ENCODE measurements around the gene GPD2.
A peak's percentile ranks its signal among the peaks of the same experiment; 100 is the strongest.

GPD2 gene

DNA sequence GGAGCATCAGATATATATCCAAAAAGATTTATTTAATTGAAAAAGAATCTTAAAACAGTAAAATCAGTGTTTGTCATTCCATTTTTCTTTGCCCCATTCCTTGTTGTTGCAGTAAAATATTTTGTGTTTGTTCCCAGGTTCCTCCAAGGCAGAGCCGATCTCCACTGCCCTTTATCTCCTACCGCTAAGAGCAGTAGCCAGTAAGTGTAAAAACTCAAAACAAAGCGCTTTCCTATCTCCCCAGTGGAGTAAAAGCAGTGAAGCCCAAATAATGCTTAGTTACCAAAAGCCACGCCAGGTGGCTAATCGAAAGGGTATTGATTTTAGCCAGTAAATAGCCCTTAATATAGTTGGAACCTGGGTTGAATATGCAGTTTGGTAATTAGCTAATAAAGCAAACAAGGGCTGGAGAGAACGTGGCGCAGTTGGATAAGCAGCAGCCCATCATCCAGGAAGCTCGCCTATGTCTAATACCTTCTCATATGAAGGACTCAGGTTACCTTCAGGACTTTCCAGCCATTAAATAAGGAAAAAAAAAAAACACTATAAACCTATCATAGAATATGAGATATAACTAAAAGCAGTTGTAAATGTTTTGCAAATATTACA lies 12.4 kb upstream of the GPD2 start:
- Histone ChIP-seq H3K9ac (no peak overlapping the region), H3K79me2 (ENCODE audit: insufficient read depth, low read depth) (no peaks in the 10 kb centered on the region), H3K4me2 (no peak overlapping the region), H3K4me1 (ENCODE audit: low read depth, poor library complexity, severe bottlenecking) (peaks cover 4% of the 10 kb centered on the region), H4K20me1 (ENCODE audit: insufficient read depth) (no peaks in the 10 kb centered on the region), H3K27me3 (ENCODE audit: insufficient read depth, low read depth) (no peaks in the 10 kb centered on the region), H3K4me3 (IDR thresholded peaks at IDR 0.05; ENCODE audit: insufficient read depth, low read depth, low read length) (no peak overlapping the region), H3K27ac (no peak overlapping the region), H3K36me3 (ENCODE audit: insufficient read depth) (no peaks in the 10 kb centered on the region), H2AFZ (ENCODE audit: low read depth) (no peak overlapping the region)
- TF ChIP-seq, protein P1, sequence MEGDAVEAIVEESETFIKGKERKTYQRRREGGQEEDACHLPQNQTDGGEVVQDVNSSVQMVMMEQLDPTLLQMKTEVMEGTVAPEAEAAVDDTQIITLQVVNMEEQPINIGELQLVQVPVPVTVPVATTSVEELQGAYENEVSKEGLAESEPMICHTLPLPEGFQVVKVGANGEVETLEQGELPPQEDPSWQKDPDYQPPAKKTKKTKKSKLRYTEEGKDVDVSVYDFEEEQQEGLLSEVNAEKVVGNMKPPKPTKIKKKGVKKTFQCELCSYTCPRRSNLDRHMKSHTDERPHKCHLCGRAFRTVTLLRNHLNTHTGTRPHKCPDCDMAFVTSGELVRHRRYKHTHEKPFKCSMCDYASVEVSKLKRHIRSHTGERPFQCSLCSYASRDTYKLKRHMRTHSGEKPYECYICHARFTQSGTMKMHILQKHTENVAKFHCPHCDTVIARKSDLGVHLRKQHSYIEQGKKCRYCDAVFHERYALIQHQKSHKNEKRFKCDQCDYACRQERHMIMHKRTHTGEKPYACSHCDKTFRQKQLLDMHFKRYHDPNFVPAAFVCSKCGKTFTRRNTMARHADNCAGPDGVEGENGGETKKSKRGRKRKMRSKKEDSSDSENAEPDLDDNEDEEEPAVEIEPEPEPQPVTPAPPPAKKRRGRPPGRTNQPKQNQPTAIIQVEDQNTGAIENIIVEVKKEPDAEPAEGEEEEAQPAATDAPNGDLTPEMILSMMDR (conservative IDR thresholded peaks at IDR 0.05; ENCODE audit: low read depth, low read length) = no peak

DNA sequence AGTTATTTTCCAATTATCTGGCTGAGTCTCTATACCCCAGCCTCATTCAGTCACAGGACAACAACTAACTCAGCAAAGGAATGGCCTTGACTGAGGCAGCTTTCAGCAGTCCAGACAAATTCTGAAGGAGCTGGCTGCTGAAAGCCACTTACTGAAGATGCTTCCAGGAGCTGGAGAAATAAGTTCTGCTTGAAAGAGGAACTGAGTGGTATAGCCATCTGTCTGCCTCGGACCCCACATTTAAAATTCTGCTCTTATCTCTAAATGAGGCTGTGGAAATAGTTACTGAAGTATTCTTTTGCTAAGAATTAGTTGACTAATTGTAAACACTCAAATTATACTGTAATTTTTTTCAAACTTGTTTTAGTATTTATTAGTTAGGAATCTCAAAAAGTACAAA lies 9.1 kb upstream of the GPD2 start:
- no peak overlapping the region for H3K4me3 ChIP-seq (IDR thresholded peaks at IDR 0.05; ENCODE audit: insufficient read depth, low read depth, low read length)
- no peaks in the 10 kb centered on the region for H3K79me2 ChIP-seq (ENCODE audit: insufficient read depth, low read depth)
- no peaks in the 10 kb centered on the region for H3K36me3 ChIP-seq (ENCODE audit: insufficient read depth)
- no peaks in the 10 kb centered on the region for H4K20me1 ChIP-seq (ENCODE audit: insufficient read depth)
- H3K27me3 ChIP-seq (ENCODE audit: insufficient read depth, low read depth) = no peaks in the 10 kb centered on the region
- TF ChIP-seq, protein P1 (conservative IDR thresholded peaks at IDR 0.05; ENCODE audit: low read depth, low read length) = no peak
- no peak overlapping the region for H2AFZ ChIP-seq (ENCODE audit: low read depth)
- no peak overlapping the region for H3K27ac ChIP-seq
- no peak overlapping the region for H3K9ac ChIP-seq
- peaks cover 36% of the 10 kb centered on the region for H3K4me1 ChIP-seq (ENCODE audit: low read depth, poor library complexity, severe bottlenecking)
- H3K4me2 ChIP-seq = no peak overlapping the region

DNA sequence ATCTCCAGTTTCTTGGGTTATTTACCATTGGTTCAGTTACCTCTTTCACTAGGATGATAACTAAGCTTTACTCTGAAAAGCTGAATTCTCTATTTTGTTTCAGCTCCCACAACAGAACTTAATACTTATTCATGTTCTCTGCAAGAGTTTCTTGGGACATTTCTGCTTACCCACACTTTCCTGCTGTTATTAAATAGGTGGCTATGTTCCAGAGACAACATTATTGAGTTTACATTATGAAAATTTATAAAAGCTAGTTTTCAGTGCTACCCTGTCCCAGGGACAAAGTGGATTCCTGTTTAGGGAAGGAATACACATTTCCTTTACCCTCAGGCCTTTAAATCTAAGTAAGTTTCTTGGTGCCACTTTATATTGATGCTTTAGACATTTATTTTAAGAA lies 7.0 kb upstream of the GPD2 start:
- Histone ChIP-seq H3K79me2 (ENCODE audit: insufficient read depth, low read depth) (no peaks in the 10 kb centered on the region), H3K4me1 (ENCODE audit: low read depth, poor library complexity, severe bottlenecking) (peaks cover 44% of the 10 kb centered on the region), H3K27me3 (ENCODE audit: insufficient read depth, low read depth) (no peaks in the 10 kb centered on the region), H3K4me2 (no peak overlapping the region), H3K27ac (no peak overlapping the region), H3K4me3 (IDR thresholded peaks at IDR 0.05; ENCODE audit: insufficient read depth, low read depth, low read length) (no peak overlapping the region), H3K9ac (no peak overlapping the region), H4K20me1 (ENCODE audit: insufficient read depth) (no peaks in the 10 kb centered on the region), H3K36me3 (ENCODE audit: insufficient read depth) (no peaks in the 10 kb centered on the region), H2AFZ (ENCODE audit: low read depth) (no peak overlapping the region)
- TF ChIP-seq, protein P1 (conservative IDR thresholded peaks at IDR 0.05; ENCODE audit: low read depth, low read length) = no peak

DNA sequence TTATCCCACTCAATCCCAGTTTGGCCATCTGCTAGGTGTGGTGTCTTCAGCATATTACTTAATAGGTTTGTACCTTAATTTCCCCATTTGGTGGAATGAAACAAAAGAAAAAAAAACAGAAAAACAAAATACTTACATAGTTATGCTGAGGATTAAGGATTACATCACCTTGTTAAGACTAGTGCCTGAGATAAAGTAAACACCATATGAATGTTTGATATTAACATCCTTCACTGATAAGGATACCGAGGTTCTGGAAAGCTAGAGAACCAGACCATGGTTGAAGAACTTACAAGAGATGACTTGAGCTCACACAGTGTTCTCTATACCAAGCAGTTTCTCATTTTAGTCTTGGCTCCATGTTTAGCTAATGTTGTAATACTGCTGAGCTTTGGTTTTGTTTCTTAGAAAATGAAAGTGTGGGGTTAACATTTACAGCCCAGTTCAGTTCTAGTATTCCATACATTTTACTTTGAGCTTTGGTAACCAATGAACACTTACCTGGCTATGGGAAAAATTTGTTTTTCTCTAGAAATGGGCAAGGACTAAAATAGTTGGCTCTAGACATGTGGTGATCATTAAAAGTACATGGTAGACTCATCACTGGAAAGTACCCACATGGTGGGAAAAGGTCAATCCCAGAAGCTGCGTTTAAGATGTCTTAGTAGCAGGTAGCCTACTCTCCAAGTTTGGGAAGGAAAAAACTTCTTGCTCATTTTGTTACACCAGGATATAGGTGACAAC lies 5.8 kb upstream of the GPD2 start:
- H3K4me2 ChIP-seq = peak overlapping the region; percentile 27
- TF ChIP-seq, protein P1 (conservative IDR thresholded peaks at IDR 0.05; ENCODE audit: low read depth, low read length) = no peak

More for the DNA sequence above, 5.8 kb upstream of the GPD2 start:
- Histone ChIP-seq H3K27me3 (ENCODE audit: insufficient read depth, low read depth) (no peaks in the 10 kb centered on the region), H3K36me3 (ENCODE audit: insufficient read depth) (no peaks in the 10 kb centered on the region), H4K20me1 (ENCODE audit: insufficient read depth) (no peaks in the 10 kb centered on the region), H3K79me2 (ENCODE audit: insufficient read depth, low read depth) (no peaks in the 10 kb centered on the region), H2AFZ (ENCODE audit: low read depth) (peak overlapping the region; percentile 5; the same call in 1 of the 2 replicates), H3K4me3 (IDR thresholded peaks at IDR 0.05; ENCODE audit: insufficient read depth, low read depth, low read length) (peak overlapping the region; percentile 66), H3K9ac (peak overlapping the region; percentile 3; the same call in 1 of the 2 replicates), H3K27ac (peak overlapping the region; percentile 29; the same call in 1 of the 2 replicates), H3K4me1 (ENCODE audit: low read depth, poor library complexity, severe bottlenecking) (peaks cover 45% of the 10 kb centered on the region)

Data from KMS-11 (cell line).